LNCAP (cell line): ENCODE data around the gene DMC1.

ENCODE experiments used
- CTCF ChIP-seq: fragments of 450-650 bp; IDR thresholded peaks from 2 replicates; pipeline ENCODE4 v1.5.1; 2017; ENCODE audit warnings: mild to moderate bottlenecking

The DMC1 gene

DNA sequence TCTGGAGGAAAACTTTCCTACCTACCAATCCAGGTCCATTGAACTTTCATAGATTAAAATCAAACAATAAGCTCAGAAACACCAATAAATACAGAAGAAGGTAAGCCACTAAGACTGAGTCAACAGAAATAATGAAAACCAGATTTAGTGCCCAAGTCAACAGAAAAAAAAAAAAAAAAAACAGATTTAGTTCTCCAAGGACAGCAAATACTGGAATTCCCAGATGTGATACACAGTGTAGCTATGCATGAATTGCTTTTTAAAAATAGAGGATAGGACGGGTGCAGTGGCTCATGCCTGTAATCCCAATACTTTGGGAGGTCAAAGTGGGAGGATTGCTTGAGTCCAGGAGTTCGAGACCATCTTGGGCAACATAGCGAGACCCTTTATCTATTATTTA, 15.7 kb downstream of the DMC1 start:
- TF ChIP-seq CTCF = no peak

DNA sequence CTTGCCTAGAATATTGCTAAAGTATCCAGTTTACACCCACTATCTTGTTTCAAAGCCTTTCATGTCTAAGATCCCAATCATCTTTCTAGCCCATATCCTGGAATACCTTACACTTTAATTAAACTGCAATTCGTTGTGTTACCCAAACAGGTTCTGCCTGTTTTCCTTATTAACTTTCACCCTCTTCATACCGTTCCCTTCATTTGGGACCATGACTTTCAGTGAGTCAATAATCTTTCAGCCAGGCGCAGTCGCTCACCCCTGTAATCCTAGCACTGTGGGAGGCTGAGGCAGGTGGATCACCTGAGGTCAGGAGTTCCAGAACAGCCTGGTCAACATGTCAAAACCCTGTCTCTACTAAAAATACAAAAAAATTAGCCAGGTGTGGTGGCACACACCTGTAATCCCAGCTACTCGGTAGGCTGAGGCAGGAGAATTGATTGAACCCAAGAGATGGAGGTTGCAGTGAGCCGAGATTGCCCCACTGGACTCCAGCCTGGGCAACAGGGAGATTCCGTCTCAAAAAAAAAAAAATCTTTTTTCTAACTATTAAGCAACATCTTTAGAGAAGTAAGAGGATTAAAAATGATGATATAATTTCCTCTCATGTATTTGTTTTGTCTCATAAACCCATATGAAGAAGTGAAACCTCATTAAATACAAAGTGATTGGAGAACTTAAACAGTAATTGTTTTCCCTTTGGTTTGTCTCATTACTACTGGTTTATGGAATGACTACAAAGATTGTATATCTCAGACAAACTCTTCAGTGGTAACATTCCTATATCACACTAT, 20.7 kb downstream of the DMC1 start:
- TF ChIP-seq CTCF = no peak

DNA sequence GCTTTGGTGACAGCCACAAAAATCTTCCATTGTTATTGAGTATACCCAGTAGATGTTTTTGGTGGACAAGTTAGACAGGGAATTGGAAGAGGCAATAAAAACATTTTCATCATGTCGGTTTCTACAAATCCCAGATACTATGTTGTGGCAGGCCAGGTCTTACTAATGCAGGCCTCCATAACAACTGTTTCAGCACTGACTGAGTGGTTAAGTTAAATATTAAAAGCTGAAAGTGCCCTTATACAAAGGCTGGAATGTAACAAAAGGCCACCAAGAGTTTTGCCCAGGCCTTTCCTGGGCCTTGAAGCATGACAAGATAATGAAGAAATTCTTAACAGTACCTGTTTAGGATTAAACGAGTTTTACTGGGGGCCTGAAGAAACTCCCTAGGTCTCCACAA, 29.3 kb downstream of the DMC1 start:
- TF ChIP-seq CTCF = no peak

GRCh38 chr22:38531251-38531938, 38.6 kb downstream of the DMC1 start:
- no peak for TF ChIP-seq CTCF

- no peak for TF ChIP-seq CTCF
Observed at GRCh38 chr22:38524429-38524828, 45.6 kb downstream of the DMC1 start.

- TF ChIP-seq CTCF = no peak
Observed at GRCh38 chr22:38523479-38523878, 46.5 kb downstream of the DMC1 start.

- TF ChIP-seq CTCF = no peak
Observed at GRCh38 chr22:38523029-38523428, 47.0 kb downstream of the DMC1 start.
